Measurements from ENCODE around the gene FARSA. TPM values are rescaled to one million over a fixed set of nuclear protein-coding genes. Genes with fewer than 3 reads are reported as not detected.

The FARSA gene
- total RNA-seq, 1 experiment from 2014 or later, result 75.9 TPM

- Histone ChIP-seq H3K4me1 (no peaks in the 10 kb centered on the region), H3K36me3 (ENCODE audit: control insufficient read depth, insufficient read depth, low read length) (no peaks in the 10 kb centered on the region), H3K4me3 (ENCODE audit: low read depth, low read length) (peak overlapping the region; percentile 43), H3K9me3 (peaks cover 22% of the 10 kb centered on the region), H3K27me3 (replicated peaks; ENCODE audit: control insufficient read depth, insufficient read depth, low read length) (no peaks in the 10 kb centered on the region)
- TF ChIP-seq CTCF (IDR thresholded peaks at IDR 0.05; ENCODE audit: insufficient read depth in 1 of 2, low read depth in 1 of 2, low read length in 1 of 2, severe bottlenecking in 1 of 2, unreplicated experiment in 1 of 2), result no peak
- Mint-ChIP-seq H3K27ac (ENCODE audit: unreplicated experiment) (no peak overlapping the region), H3K4me1 (ENCODE audit: low read depth, unreplicated experiment) (peaks cover 5% of the 10 kb centered on the region), H3K27me3 (ENCODE audit: insufficient read depth, unreplicated experiment) (peaks cover 5% of the 10 kb centered on the region), H3K4me3 (ENCODE audit: unreplicated experiment) (peak overlapping the region; percentile 56), H3K9me3 (ENCODE audit: unreplicated experiment) (no peaks in the 10 kb centered on the region), H3K36me3 (ENCODE audit: insufficient read depth, unreplicated experiment) (peaks cover 19% of the 10 kb centered on the region)
- no peak for DNase-seq
- CTCF ChIA-PET, result interaction anchor here (0.5 to 1.6 kb wide), 7 partner anchors 10 to 142 kb away, joined by 3 to 12 read pairs (median 4); no protein-coding TSS in a partner anchor
- intact Hi-C loops (cut with micrococcal nuclease; ENCODE audit: unreplicated experiment), result no loop called here
- BruUV-seq (replicated peaks), result no TSS peak
- POLR2A ChIA-PET, result interaction anchor here (0.6 to 1.0 kb wide), 2 partner anchors 60 to 93 kb away, joined by 5 read pairs; no protein-coding TSS in a partner anchor
These were observed 47.5 kb downstream of the FARSA start for GRCh38 chr19:12885749-12886650.

GRCh38 chr19:12884926-12885748, 48.4 kb downstream of the FARSA start:
- peak overlapping the region; percentile 80 for H3K4me3 Mint-ChIP-seq (ENCODE audit: unreplicated experiment)
- peaks cover 12% of the 10 kb centered on the region for H3K36me3 Mint-ChIP-seq (ENCODE audit: insufficient read depth, unreplicated experiment)
- no peaks in the 10 kb centered on the region for H3K4me1 Mint-ChIP-seq (ENCODE audit: low read depth, unreplicated experiment)
- H3K27me3 Mint-ChIP-seq (ENCODE audit: insufficient read depth, unreplicated experiment), result peaks cover 5% of the 10 kb centered on the region
- peaks cover 22% of the 10 kb centered on the region for H3K9me3 ChIP-seq
- no peak overlapping the region for H3K27ac Mint-ChIP-seq (ENCODE audit: unreplicated experiment)
- no peaks in the 10 kb centered on the region for H3K27me3 ChIP-seq (replicated peaks; ENCODE audit: control insufficient read depth, insufficient read depth, low read length)
- intact Hi-C loops (cut with micrococcal nuclease; ENCODE audit: unreplicated experiment), result no loop called here
- POLR2A ChIA-PET, result interaction anchor here (0.6 to 1.0 kb wide), 3 partner anchors 12 to 92 kb away, joined by 3 to 5 read pairs (median 5); no protein-coding TSS in a partner anchor
- TF ChIP-seq CTCF (IDR thresholded peaks at IDR 0.05; ENCODE audit: insufficient read depth in 1 of 2, low read depth in 1 of 2, low read length in 1 of 2, severe bottlenecking in 1 of 2, unreplicated experiment in 1 of 2), result peak in 1 of 2 experiments; percentile 49
- CTCF ChIA-PET, result interaction anchor here (0.5 to 1.6 kb wide), 12 partner anchors 9 to 176 kb away, joined by 3 to 12 read pairs (median 4); no protein-coding TSS in a partner anchor
- H3K4me3 ChIP-seq (ENCODE audit: low read depth, low read length), result peak overlapping the region; percentile 43
- no TSS peak for BruUV-seq (replicated peaks)
- peak; percentile 87 to 88 for DNase-seq
- no peaks in the 10 kb centered on the region for H3K4me1 ChIP-seq
- no peaks in the 10 kb centered on the region for H3K36me3 ChIP-seq (ENCODE audit: control insufficient read depth, insufficient read depth, low read length)
- H3K9me3 Mint-ChIP-seq (ENCODE audit: unreplicated experiment), result no peaks in the 10 kb centered on the region

GRCh38 chr19:12884627-12884925, 48.9 kb downstream of the FARSA start:
- TF ChIP-seq CTCF (IDR thresholded peaks at IDR 0.05; ENCODE audit: insufficient read depth in 1 of 2, low read depth in 1 of 2, low read length in 1 of 2, severe bottlenecking in 1 of 2, unreplicated experiment in 1 of 2), result no peak
- BruUV-seq (replicated peaks), result no TSS peak
- Mint-ChIP-seq H3K9me3 (ENCODE audit: unreplicated experiment) (no peaks in the 10 kb centered on the region), H3K36me3 (ENCODE audit: insufficient read depth, unreplicated experiment) (peaks cover 12% of the 10 kb centered on the region), H3K4me1 (ENCODE audit: low read depth, unreplicated experiment) (no peaks in the 10 kb centered on the region), H3K27me3 (ENCODE audit: insufficient read depth, unreplicated experiment) (peaks cover 5% of the 10 kb centered on the region), H3K27ac (ENCODE audit: unreplicated experiment) (no peak overlapping the region), H3K4me3 (ENCODE audit: unreplicated experiment) (peak overlapping the region; percentile 80)
- Histone ChIP-seq H3K27me3 (replicated peaks; ENCODE audit: control insufficient read depth, insufficient read depth, low read length) (no peaks in the 10 kb centered on the region), H3K9me3 (peaks cover 22% of the 10 kb centered on the region), H3K4me3 (ENCODE audit: low read depth, low read length) (peak overlapping the region; percentile 43), H3K36me3 (ENCODE audit: control insufficient read depth, insufficient read depth, low read length) (no peaks in the 10 kb centered on the region), H3K4me1 (no peaks in the 10 kb centered on the region)
- no peak for DNase-seq
- intact Hi-C loops (cut with micrococcal nuclease; ENCODE audit: unreplicated experiment), result no loop called here
- POLR2A ChIA-PET, result interaction anchor here (0.6 to 1.0 kb wide), 2 partner anchors 12 to 62 kb away, joined by 3 to 5 read pairs; no protein-coding TSS in a partner anchor
- CTCF ChIA-PET, result interaction anchor here (0.6 to 1.6 kb wide), 10 partner anchors 8 to 177 kb away, joined by 3 to 12 read pairs (median 4); no protein-coding TSS in a partner anchor

All from Caco-2 (cell line).